A673 (cell line): ENCODE results near the gene KCND2.

Source experiments
- EZH2 ChIP-seq: fragments of 200-600 bp; sonication (generic); IDR thresholded peaks from 2 replicates; pipeline ENCODE4 v1.6.1; 2017; ENCODE audit warnings: borderline replicate concordance, low read depth, mild to moderate bottlenecking, mixed read lengths, antibody characterized with exemption, low read length; ENCODE audit not compliant: poor library complexity, severe bottlenecking
- TF ChIP-seq, protein P1 (sequence below): fragments of 300-800, 200-600 bp; sonication (generic); conservative IDR thresholded peaks from 2 replicates; pipeline ENCODE4 v1.5.1; 2017; ENCODE audit warnings: low read depth, mild to moderate bottlenecking, antibody characterized with exemption, low read length, moderate library complexity, mixed read lengths

DNA sequence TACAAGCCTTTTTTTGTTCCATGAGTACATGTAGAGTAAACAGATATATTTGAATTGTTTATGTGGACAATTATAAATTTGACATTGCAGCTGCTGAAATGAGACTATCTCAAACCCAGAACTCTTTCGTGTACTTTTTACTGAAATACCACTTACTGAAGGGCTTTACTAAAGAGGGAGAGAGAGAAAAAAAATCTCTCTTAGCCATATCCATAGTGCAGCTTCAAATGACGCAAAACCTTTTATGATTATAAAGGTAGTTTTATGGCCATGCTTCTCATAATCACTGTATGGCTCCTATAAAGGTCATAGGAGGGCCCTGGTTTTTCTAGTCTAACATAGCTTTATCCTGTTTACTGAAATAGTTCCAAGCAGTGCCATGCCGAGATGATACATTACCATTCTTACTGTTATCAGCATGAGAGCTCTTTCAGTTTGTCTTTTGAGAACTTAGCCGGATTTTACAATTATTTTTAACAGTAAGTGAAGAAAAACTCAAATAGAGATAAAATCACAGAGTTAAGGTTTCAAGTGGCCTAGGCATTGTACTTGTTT is 35.1 kb downstream of the KCND2 start:
- TF ChIP-seq, protein P1, sequence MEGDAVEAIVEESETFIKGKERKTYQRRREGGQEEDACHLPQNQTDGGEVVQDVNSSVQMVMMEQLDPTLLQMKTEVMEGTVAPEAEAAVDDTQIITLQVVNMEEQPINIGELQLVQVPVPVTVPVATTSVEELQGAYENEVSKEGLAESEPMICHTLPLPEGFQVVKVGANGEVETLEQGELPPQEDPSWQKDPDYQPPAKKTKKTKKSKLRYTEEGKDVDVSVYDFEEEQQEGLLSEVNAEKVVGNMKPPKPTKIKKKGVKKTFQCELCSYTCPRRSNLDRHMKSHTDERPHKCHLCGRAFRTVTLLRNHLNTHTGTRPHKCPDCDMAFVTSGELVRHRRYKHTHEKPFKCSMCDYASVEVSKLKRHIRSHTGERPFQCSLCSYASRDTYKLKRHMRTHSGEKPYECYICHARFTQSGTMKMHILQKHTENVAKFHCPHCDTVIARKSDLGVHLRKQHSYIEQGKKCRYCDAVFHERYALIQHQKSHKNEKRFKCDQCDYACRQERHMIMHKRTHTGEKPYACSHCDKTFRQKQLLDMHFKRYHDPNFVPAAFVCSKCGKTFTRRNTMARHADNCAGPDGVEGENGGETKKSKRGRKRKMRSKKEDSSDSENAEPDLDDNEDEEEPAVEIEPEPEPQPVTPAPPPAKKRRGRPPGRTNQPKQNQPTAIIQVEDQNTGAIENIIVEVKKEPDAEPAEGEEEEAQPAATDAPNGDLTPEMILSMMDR = no peak
- TF ChIP-seq EZH2 = no peak
